ENCODE measurements around the gene SLC49A3.

DNA sequence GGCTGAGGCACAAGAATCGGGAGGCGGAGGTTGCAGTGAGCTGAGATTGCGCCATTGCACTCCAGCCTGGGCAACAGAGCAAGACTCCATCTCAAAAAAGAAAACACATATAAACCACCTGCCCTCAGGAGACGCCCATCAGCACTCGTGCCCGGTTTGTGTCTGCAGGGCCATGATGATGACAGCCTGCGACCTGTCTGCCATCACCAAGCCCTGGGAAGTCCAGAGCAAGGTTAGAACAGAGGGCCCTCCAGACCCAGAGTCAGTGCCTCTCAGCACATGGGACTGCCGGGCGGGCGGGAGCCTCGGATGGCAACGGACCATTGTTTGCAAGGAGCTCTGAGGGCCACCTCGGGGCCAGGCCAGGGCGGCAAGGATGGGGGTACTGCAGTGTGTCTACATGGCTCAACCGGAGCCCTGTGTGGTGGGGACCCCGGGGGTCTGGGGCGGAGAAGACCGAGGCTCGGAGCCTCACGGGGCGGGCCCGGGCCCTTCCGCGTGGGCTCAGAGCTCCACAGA is 24.2 kb downstream of the SLC49A3 start:
- TF ChIP-seq, protein P1, sequence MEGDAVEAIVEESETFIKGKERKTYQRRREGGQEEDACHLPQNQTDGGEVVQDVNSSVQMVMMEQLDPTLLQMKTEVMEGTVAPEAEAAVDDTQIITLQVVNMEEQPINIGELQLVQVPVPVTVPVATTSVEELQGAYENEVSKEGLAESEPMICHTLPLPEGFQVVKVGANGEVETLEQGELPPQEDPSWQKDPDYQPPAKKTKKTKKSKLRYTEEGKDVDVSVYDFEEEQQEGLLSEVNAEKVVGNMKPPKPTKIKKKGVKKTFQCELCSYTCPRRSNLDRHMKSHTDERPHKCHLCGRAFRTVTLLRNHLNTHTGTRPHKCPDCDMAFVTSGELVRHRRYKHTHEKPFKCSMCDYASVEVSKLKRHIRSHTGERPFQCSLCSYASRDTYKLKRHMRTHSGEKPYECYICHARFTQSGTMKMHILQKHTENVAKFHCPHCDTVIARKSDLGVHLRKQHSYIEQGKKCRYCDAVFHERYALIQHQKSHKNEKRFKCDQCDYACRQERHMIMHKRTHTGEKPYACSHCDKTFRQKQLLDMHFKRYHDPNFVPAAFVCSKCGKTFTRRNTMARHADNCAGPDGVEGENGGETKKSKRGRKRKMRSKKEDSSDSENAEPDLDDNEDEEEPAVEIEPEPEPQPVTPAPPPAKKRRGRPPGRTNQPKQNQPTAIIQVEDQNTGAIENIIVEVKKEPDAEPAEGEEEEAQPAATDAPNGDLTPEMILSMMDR (IDR thresholded peaks at IDR 0.05), result no peak
- no peak for TF ChIP-seq POLR2A (IDR thresholded peaks at IDR 0.05)

All from adrenal gland (tissue), 5 donors.